HepG2 (cell line): ENCODE results near the gene SNX10. TPM values are rescaled to one million over a fixed set of nuclear protein-coding genes. Genes with fewer than 3 reads are reported as not detected.
A peak's percentile ranks its signal among the peaks of the same experiment; 100 is the strongest.

ENCODE experiments used
- GMEB1 ChIP-seq: sonication (generic); formaldehyde crosslinking; IDR thresholded peaks from 2 replicates; pipeline ENCODE4 v1.5.1; 2020; ENCODE audit warnings: missing genetic modification reagents, mild to moderate bottlenecking, borderline replicate concordance
- MEF2D ChIP-seq: sonication (generic); formaldehyde crosslinking; IDR thresholded peaks from 2 replicates; pipeline ENCODE4 v1.5.1; 2020; ENCODE audit warnings: mild to moderate bottlenecking, missing genetic modification reagents
- NFKB2 ChIP-seq: sonication (generic); formaldehyde crosslinking; IDR thresholded peaks from 2 replicates; pipeline ENCODE4 v1.4.0; 2020; ENCODE audit warnings: missing genetic modification reagents, borderline replicate concordance
- PHB2 ChIP-seq: fragments of 450-650 bp; IDR thresholded peaks from 2 replicates; pipeline ENCODE4 v1.6.1; 2018; ENCODE audit not compliant: partially characterized antibody
- POLR2AphosphoS2 ChIP-seq: IDR thresholded peaks from 2 replicates; pipeline ENCODE4 v1.6.1; 2011; ENCODE audit warnings: low read depth, low read length, improper control_type of control experiment
- SIN3A ChIP-seq: IDR thresholded peaks from 2 replicates; pipeline ENCODE4 v1.6.1; 2011; ENCODE audit warnings: low read depth, mild to moderate bottlenecking, control low read depth, low read length, borderline replicate concordance
- SIN3B ChIP-seq: fragments of 150-350 bp; IDR thresholded peaks from 2 replicates; pipeline ENCODE4 v1.6.1; 2014; ENCODE audit warnings: low read length
- SIX1 ChIP-seq: sonication (generic); formaldehyde crosslinking; IDR thresholded peaks from 2 replicates; pipeline ENCODE4 v1.4.0; 2020; ENCODE audit warnings: missing genetic modification reagents, borderline replicate concordance
- THAP7 ChIP-seq: sonication (generic); formaldehyde crosslinking; IDR thresholded peaks from 2 replicates; pipeline ENCODE4 v1.8.1; 2023; ENCODE audit warnings: mild to moderate bottlenecking, missing genetic modification reagents
- ZBTB21 ChIP-seq: sonication (generic); formaldehyde crosslinking; IDR thresholded peaks from 2 replicates; pipeline ENCODE4 v1.4.0; 2020; ENCODE audit warnings: missing genetic modification reagents
- ZFP37 ChIP-seq: sonication (generic); formaldehyde crosslinking; IDR thresholded peaks from 2 replicates; pipeline ENCODE4 v1.4.0; 2020; ENCODE audit warnings: missing genetic modification reagents, borderline replicate concordance
- ZNF775 ChIP-seq: sonication (generic); formaldehyde crosslinking; IDR thresholded peaks from 2 replicates; pipeline ENCODE4 v1.4.0; 2020; ENCODE audit warnings: missing genetic modification reagents, mild to moderate bottlenecking, moderate library complexity, borderline replicate concordance
- ZNF878 ChIP-seq: sonication (generic); formaldehyde crosslinking; IDR thresholded peaks from 2 replicates; pipeline ENCODE4 v1.8.1; 2023; ENCODE audit warnings: mild to moderate bottlenecking, missing genetic modification reagents, moderate library complexity
- polyA plus RNA-seq, 8 experiments: library from polyadenylated mRNA; depleted of rRNA in 3 of 8; stranded (reverse) in 7 of 8; unstranded in 1 of 8; fragments of >200 nt; fragmentation: Illumina TruSeq in 4 of 8; extraction: Trizol in 4 of 8; gene quantifications; 2 replicates each; pipeline versions ENCODE4 v1.2.1 to v1.2.3, GENCODE V29; 2011 to 2016; ENCODE audit warnings: low read depth in 4 of 8, missing spikeins in 1 of 8, mixed read lengths in 1 of 8; ENCODE audit not compliant: insufficient read depth in 1 of 8
- total RNA-seq, 5 experiments: library from RNA; depleted of rRNA; stranded (reverse); fragments of >200 nt; fragmentation: Illumina TruSeq; extraction: Trizol; gene quantifications; 2 replicates each; pipeline ENCODE4 v1.2.3, GENCODE V29; 2016; ENCODE audit warnings: low read depth in 1 of 5
- TF ChIP-seq, protein P1 (sequence below): sonication (generic); formaldehyde crosslinking; IDR thresholded peaks from one replicate; pipeline ENCODE4 v1.5.1; 2020; ENCODE audit warnings: mild to moderate bottlenecking, missing genetic modification reagents; ENCODE audit errors: not compliant biosample characterization
- TF ChIP-seq, protein P2 (sequence below): sonication (generic); formaldehyde crosslinking; IDR thresholded peaks from 2 replicates; pipeline ENCODE4 v1.4.0; 2020; ENCODE audit warnings: missing genetic modification reagents

The SNX10 gene
- total and polyA plus RNA-seq, 2 of the 13 experiments (the other 11 are each of a cell fraction or from before 2014, with no cell fraction given), result 26.0 to 27.6 TPM

GRCh38 chr7:26348234-26348851, 56.7 kb downstream of the SNX10 start (continued):
- TF ChIP-seq ZNF878 (CRISPR knock-in tag) (0 out of 2 replicates have a peak, but pooled peaks have one; percentile 39), SIN3A (no peak), SIN3B (no peak), THAP7 (CRISPR knock-in tag) (0 out of 2 replicates have a peak, but pooled peaks have one; percentile 25), ZNF775 (CRISPR knock-in tag) (no peak), SIX1 (no peak), NFKB2 (CRISPR knock-in tag) (0 out of 2 replicates have a peak, but pooled peaks have one; percentile 51), ZFP37 (CRISPR knock-in tag) (peak; percentile 86; the same call in 1 of the 2 replicates), POLR2AphosphoS2 (no peak), GMEB1 (CRISPR knock-in tag) (peak; percentile 46), MEF2D (CRISPR knock-in tag) (peak; percentile 47; the same call in 1 of the 2 replicates), PHB2 (no peak), ZBTB21 (CRISPR knock-in tag) (0 out of 2 replicates have a peak, but pooled peaks have one; percentile 33)
- TF ChIP-seq, protein P1, sequence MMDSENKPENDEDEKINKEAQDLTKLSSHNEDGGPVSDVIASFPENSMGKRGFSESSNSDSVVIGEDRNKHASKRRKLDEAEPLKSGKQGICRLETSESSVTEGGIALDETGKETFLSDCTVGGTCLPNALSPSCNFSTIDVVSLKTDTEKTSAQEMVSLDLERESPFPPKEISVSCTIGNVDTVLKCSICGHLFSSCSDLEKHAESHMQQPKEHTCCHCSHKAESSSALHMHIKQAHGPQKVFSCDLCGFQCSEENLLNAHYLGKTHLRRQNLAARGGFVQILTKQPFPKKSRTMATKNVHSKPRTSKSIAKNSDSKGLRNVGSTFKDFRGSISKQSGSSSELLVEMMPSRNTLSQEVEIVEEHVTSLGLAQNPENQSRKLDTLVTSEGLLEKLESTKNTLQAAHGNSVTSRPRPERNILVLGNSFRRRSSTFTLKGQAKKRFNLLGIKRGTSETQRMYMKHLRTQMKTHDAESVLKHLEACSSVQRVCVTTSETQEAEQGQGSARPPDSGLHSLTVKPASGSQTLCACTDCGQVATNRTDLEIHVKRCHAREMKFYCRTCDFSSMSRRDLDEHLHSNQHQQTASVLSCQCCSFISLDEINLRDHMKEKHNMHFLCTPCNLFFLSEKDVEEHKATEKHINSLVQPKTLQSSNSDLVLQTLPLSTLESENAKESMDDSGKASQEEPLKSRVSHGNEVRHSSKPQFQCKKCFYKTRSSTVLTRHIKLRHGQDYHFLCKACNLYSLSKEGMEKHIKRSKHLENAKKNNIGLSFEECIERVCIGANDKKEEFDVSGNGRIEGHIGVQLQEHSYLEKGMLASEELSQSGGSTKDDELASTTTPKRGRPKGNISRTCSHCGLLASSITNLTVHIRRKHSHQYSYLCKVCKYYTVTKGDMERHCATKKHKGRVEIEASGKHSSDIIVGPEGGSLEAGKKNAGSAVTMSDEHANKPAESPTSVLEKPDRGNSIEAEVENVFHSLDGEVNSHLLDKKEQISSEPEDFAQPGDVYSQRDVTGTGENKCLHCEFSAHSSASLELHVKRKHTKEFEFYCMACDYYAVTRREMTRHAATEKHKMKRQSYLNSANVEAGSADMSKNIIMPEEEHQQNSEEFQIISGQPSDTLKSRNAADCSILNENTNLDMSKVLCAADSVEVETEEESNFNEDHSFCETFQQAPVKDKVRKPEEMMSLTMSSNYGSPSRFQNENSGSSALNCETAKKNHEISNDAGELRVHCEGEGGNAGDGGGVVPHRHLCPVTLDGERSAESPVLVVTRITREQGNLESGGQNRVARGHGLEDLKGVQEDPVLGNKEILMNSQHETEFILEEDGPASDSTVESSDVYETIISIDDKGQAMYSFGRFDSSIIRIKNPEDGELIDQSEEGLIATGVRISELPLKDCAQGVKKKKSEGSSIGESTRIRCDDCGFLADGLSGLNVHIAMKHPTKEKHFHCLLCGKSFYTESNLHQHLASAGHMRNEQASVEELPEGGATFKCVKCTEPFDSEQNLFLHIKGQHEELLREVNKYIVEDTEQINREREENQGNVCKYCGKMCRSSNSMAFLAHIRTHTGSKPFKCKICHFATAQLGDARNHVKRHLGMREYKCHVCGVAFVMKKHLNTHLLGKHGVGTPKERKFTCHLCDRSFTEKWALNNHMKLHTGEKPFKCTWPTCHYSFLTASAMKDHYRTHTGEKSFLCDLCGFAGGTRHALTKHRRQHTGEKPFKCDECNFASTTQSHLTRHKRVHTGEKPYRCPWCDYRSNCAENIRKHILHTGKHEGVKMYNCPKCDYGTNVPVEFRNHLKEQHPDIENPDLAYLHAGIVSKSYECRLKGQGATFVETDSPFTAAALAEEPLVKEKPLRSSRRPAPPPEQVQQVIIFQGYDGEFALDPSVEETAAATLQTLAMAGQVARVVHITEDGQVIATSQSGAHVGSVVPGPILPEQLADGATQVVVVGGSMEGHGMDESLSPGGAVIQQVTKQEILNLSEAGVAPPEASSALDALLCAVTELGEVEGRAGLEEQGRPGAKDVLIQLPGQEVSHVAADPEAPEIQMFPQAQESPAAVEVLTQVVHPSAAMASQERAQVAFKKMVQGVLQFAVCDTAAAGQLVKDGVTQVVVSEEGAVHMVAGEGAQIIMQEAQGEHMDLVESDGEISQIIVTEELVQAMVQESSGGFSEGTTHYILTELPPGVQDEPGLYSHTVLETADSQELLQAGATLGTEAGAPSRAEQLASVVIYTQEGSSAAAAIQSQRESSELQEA, result no peak
- TF ChIP-seq, protein P2, sequence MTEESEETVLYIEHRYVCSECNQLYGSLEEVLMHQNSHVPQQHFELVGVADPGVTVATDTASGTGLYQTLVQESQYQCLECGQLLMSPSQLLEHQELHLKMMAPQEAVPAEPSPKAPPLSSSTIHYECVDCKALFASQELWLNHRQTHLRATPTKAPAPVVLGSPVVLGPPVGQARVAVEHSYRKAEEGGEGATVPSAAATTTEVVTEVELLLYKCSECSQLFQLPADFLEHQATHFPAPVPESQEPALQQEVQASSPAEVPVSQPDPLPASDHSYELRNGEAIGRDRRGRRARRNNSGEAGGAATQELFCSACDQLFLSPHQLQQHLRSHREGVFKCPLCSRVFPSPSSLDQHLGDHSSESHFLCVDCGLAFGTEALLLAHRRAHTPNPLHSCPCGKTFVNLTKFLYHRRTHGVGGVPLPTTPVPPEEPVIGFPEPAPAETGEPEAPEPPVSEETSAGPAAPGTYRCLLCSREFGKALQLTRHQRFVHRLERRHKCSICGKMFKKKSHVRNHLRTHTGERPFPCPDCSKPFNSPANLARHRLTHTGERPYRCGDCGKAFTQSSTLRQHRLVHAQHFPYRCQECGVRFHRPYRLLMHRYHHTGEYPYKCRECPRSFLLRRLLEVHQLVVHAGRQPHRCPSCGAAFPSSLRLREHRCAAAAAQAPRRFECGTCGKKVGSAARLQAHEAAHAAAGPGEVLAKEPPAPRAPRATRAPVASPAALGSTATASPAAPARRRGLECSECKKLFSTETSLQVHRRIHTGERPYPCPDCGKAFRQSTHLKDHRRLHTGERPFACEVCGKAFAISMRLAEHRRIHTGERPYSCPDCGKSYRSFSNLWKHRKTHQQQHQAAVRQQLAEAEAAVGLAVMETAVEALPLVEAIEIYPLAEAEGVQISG (CRISPR knock-in tag), result peak; percentile 70
